ENCODE data around the gene GRM8.

- peak; percentile 54; the same call in 1 of the 2 replicates for TF ChIP-seq CTCF (IDR thresholded peaks at IDR 0.05)
- TF ChIP-seq POLR2AphosphoS5 (IDR thresholded peaks at IDR 0.05; ENCODE audit: low read depth, low read length): no peak
- no peak for TF ChIP-seq SIN3A (IDR thresholded peaks at IDR 0.05; ENCODE audit: borderline replicate concordance, insufficient read depth, low read depth, low read length)
- TF ChIP-seq REST (IDR thresholded peaks at IDR 0.05; ENCODE audit: insufficient read depth in 1 of 2, low read depth in 2 of 2, low read length in 1 of 2): no peak
Measured at GRCh38 chr7:126856691-126857291, 395.9 kb downstream of the GRM8 start.
